GM18517 (cell line): ENCODE measurements around the gene CYLD.
A peak's percentile ranks its signal among the peaks of the same experiment; 100 is the strongest.

ENCODE experiments used
- ATAC-seq: cut with Tn5 transposase; IDR thresholded peaks from one replicate; pipeline ENCODE4 v1.9.1; 2021; ENCODE audit warnings: mild to moderate bottlenecking, moderate library complexity; ENCODE audit not compliant: unreplicated experiment

Gene CYLD

DNA sequence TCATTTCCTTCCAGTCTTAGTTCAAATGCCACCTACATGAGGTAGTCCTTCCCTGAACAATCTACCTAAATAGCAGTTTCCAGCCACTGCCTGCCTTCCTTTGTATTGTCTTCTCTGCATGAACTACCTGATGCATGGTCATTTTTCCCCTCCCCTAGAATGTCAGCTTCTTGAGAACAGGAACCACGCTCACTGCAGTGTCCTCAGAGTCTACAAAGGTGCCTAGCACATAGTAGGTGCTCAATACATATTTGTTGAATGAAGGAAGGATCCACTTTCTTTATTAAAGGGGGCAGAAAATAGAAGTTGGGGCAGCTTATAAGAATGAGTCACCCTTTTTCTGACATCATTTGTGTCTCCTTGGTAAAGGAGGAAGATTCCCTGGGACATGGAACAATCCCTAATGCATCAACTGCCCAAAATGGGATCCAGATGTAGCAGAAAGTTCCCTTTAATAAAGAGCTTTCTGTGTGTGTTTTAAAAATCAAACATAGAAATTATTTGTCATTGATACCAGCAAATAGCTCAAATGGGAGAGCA, 4.4 kb upstream of the CYLD start:
- no peak for ATAC-seq

DNA sequence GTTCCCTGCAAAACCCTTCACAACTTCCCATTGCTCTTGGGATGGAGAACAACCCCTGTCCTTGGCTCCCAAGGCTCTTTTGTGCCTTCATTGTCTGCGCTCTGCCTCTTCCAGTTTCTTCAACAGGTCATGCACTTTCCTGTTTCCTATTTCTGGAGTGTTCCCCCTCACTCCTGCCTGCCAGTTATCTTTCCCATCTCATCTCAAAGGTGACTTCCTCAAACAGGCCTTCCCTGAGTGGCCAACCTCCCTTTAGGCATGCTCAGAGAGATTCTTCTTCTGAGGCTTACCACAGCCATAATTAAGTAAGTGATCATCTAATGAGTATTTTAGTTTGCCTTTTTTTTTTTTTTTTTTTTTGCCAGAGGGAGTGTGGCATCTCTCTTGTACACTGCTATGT, 2.9 kb upstream of the CYLD start:
- no peak for ATAC-seq

DNA sequence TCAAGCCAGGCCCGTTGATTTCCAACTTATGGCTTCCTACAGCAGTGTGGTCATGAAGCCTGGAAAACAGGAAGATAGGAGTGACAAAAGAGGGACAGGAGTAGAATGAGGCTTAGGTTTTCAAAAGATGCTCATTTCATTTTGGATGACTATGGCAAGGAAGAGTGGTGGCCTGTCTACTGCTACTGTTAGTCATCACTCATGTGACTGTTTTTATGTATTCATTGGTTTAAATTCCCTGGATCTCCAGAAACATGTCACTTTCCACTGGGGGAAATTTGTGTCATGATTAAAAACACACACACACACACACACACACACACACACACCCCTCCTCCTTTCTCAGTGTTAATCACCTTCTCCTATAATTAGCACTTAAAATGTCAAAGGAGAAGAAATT, 1.1 kb upstream of the CYLD start:
- no peak for ATAC-seq

DNA sequence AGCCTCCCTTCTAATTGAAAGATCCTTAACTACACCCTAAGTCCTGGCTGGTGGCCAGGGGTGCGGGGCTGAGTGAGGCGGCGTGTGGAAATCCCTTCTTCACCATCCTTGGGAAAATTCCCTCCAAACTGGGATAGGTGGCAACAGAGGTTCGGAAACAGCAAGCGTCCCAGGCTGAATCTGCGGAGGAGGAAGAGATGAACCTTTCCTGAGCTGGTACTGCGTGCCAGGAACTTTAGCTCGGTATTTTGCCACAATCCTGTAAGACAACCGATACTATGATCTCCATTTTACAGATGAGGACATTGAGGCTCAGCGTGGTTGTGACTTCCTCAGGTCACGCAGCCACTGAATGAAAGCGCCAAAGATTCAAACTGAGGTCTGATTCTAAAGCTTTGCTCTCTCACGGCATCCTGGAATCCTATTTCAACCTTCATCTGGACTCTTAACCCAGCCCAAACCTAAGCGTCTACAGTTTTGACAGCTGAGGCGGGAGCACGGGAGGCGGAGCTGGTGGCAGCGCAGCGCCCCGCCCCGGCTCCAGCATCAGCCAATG, 583 bp upstream of the CYLD start:
- peak; percentile 4 for ATAC-seq

DNA sequence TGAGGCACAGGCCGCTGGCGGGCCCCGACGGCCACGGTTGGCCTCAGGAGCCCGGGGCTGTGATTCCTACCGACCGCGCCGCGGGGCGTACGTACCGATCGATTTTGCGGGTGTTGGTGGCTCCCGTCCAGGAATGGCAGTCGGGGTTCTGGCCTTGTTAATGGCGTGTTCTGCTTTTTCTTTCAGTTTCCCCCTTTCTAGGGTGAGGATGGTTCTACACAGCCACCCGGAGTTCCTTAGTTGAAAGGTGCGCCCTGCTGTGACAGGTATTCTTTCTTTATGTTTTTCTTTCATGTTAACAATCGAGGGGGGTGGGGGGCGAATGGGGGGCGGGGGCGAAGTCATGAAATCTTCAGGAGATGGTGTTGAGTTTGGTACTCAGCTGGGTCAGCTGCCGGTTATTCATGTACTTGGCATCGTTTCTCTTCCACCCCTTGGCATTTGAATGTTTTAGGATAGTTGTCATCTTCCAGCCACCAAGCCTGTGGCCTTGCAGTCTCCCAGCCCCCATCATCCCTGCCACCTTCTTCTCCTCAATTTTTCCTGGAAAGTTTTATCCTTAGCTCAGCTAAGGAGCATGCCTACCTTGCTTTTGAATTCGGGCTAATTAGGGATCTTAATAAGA, 802 bp downstream of the CYLD start:
- no peak for ATAC-seq

DNA sequence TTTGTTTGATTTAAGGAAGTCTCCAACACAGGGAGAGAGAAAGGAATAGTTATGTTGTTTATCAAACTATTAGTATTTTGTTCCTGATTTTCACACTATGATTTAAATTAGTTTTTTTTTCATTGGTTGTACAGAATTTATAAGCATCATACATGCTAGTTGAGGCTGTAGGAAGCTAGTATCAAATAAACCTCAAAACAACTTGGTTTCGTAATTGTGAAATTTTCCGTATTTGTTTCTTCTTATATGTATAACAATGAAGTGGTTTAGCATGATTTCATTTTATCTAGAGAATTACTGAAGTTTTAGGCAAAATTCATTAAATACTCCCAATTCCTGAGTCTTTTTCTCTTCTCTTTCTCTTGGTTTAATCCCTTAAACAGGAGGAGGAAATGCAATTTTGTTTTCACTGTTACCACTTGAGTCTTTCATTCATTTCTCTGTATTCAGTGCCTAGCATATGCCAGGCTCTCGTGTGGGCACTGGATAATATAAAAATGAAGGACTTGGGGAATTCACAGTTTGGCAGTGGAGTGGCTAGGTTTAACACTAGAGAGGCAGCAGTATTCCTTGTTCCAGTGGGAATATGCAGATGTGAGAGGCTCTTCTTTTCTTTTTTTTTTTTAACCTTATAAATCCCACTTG, 1.8 kb downstream of the CYLD start:
- ATAC-seq, result no peak

DNA sequence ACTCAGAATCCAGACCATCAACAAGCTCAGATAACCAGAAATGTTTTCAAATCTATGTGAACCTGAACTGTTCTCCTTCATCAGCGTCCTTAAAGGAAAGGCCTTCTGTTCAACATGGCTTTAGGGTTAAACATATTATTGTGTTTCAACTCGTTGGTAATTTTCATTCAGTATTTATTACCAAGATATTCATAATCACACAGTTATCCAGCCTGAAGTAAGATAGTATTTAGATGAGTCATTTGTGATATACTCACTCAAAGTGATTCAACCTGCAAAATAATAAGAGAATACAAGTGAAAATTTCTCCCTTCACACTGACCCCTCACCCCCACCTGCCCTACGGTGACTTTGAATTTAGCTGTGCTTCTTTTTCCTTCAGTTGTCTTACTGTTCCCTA, 3.0 kb downstream of the CYLD start:
- ATAC-seq, result no peak

DNA sequence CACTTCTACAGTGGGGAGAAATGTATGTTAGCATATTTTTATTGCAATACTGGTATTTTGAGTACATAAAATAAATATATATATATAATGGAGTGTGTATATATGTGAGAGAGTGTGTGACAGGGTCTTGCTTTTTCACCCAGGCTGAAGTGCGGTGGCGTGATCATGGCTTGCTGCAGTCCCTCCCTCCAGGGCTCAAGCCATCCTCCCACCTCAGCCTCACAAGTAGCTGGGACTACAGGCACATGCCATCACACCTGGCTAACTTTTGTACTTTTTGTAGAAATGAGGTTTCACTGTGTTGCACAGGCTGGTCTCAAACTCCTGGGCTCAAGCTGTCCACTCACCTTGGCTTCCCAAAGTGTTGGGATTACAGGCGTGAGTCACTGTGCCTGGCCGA, 4.1 kb downstream of the CYLD start:
- ATAC-seq, result no peak

DNA sequence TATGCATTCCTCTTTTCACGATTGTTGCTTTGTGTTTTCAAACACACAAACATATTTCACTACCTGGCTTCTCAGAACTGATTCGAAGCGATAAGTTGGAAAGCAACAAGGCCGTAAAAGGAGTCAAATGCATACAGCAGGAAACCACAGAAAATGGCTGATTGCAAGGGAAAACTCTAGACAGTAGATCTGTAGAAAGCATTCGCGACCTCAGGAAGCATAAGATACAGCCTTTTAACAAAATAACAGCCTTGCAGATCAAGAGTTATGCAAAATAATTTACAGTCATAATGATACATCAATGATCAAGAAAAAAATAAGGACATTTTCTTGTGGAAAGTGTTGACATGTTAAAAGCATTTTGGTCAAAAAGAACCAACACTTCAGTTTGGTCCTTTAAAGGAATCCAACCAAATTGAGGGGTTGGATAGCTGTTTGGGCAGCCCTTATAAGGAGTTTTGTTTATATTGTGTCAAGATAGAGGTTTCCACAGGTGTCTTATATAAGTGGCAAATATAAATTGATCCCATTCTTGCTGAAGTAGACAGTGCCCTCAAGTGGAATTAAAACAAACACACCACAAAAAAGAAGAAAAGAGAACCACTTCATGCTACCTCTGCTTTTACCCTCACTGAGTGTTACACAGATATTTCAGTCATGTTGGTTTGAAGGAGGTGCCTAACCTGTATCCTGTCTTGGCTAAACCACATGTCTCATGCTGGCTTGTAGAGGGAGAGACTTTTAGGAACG, 5.5 kb downstream of the CYLD start:
- ATAC-seq, result no peak

DNA sequence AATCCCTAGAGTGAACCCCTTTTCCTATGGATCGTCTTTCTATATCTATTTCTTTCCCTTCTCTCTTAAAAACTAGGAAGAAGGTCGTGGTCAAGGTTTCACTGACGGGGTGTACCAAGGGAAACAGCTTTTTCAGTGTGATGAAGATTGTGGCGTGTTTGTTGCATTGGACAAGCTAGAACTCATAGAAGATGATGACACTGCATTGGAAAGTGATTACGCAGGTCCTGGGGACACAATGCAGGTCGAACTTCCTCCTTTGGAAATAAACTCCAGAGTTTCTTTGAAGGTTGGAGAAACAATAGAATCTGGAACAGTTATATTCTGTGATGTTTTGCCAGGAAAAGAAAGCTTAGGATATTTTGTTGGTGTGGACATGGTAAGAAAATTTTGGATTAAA, 9.6 kb downstream of the CYLD start:
- ATAC-seq, result no peak

DNA sequence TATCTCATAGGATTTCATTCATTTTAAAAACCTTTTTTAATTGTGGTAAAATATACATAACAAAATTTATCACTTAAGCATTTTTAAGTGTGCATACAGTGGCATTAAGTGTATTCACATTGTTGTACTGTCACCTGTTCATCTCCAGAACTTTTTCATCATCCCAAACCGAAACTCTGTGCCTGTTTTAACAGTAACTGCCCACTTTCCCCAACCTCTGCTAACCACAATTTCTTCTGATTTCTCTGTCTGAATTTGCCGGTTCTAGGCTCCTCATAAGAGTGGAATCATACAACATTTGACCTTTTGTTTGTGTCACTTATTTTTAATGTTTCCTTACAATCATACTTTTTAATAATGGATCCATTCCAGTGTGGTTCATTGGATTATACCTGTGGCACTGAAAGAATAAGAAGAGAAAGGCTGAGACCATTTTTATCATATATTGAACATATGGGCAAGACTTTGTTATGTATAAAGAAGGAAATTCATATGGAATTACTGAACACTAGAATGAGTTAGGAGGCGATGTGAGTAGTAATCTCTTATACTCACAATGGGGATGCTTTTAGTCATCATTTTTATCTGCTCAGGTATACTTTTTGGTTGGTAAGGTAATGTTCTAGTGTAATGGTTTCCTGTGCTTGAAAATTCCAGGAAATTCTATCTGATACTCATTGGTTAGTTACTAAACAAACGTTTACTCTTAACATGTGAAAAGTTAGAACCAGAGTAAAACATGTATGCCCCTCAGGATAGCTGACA, 10.8 kb downstream of the CYLD start:
- no peak for ATAC-seq

DNA sequence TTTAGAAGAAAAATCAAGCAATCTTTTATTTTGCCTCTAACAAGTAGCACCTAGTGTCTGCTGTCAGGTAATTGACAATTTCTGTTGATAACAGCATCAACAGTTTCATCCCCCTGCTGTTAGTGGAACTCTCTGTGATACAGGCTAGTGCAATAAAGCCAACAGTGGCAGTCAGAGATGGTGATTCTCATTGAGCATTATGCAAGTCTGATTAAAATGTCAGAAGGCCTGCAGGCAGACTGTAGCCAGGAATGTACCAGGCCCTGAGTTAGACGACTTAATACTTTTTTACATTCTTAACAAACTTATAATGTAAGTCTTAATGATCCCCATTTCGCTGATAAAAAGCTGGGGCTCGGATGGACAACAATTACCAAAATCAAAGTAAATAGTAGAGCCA, 14.6 kb downstream of the CYLD start:
- no peak for ATAC-seq

DNA sequence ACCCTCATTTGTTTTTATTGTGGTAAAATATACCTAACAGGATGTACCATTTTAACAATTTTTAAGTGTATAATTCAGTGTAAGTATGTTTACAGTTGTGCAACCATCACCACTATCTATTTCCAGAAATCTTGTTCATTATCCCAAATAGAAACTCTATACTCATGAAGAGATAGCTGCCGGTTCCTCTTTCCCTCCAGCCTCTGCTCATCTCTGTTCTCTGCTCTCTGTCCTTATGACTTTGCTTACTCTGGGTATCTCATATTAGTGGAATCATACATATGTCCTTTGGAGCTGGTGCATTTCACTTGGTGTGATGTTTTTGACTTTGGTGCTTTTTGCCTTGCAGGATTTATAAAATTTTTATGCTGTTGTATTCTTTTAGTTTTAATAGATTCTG, 19.4 kb downstream of the CYLD start:
- no peak for ATAC-seq

DNA sequence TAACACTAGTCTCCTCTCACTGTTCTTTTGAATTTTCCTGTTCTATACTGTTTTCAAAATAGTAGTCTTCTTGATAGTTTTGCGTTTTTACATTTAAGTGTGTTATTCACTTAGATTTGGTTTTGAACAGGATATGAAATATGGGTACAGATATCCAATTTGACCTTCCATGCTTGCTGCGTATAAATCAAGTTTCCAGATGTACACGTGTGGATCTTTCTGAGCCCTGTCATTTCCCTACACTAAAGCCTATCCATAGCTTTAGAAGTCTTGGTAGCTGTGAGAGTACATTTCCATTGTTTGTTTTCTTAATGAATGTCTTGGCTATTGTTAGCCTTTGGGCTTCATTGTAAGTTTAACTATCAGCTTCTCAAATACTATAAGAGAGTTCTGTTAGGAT, 20.4 kb downstream of the CYLD start:
- ATAC-seq, result no peak

DNA sequence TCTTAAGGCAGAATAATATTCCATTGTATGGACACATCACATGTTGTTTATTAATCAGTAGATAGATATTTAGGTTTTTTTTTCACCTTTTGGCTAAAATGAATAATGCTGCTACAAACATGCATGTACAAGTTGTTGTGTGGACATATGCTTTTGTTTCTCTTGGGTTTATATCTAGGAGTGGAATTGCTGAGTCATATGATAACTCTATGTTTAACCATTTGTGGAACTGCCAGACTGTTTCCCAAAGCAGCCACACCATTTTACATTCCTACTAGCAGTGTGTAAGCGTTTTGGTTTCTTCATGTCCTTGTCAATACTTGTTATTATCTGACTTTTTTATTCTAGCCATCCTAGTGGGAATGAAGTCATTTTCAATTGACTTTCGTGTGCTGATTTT, 21.3 kb downstream of the CYLD start:
- no peak for ATAC-seq

DNA sequence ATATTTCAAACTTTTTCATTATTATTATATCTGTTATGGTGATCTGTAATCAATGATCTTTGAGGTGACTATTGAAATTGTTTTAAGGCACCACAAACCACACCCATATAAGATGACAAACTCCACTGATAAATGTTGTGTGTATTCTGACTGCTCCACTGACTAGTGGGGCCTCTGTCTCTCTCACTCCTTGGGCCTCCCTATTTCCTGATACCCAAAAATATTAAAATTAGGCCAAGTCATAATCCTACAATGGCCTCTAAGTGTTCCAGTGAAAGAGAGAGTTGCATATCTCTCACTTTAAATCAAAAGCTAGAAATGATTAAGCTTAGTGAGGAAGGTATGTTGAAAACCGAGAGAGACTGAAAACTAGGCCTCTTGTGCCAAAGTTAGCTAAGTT, 23.4 kb downstream of the CYLD start:
- no peak for ATAC-seq

DNA sequence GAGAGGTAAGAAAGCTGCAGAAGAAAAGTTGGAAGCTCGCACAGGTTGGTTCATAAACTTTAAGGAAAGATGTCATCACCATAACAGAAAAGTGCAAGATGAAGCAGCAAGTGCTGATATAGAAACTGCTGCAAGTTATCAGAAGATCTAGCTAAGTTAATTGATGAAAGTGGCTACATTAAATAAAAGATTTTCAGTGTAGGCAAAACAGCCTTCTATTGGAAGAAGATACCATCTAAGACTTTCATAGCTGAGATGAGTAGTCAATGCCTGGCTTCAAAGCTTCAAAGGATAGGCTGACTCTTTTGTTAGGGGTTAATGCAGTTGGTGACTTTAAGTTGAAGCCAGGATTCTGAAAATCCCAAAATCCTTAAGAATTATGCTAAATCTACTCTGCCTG, 24.0 kb downstream of the CYLD start:
- ATAC-seq, result no peak

DNA sequence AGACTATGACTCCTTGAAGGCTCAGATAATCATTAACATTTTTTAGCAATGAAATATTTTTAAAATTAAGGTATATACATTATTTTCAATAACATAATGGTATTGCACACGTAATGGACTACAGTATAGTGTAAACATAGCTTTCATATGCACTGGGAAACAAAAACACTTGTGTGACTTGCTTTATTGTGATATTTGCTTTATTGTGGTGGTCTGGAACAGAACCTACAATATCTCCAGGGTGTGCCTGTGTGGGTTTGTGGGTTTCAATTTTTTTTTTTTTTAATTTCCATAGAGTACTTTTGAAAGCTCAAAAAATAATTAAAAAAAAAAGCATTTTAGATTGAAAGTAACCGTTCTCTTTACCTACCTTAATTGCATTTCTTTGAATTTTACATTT, 25.3 kb downstream of the CYLD start:
- no peak for ATAC-seq

DNA sequence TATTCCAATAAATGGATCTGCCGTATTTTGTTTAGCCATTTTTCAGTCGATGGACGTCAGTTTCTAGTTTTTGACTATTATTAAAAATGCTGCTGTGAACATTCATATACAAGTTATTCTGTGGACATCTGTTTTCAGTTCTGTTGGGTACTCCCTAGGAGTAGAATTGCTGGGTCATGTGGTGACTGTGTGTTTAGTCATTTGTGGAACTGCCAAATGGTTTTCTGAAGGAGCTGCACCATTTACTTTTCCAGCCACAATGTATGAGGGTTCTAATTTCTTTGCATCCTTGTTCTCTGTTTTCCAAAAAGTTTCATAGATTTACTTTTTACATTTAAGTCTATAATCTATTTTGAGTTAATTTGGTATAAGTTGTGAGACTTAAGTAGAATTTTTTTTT, 29.5 kb downstream of the CYLD start:
- ATAC-seq, result no peak

DNA sequence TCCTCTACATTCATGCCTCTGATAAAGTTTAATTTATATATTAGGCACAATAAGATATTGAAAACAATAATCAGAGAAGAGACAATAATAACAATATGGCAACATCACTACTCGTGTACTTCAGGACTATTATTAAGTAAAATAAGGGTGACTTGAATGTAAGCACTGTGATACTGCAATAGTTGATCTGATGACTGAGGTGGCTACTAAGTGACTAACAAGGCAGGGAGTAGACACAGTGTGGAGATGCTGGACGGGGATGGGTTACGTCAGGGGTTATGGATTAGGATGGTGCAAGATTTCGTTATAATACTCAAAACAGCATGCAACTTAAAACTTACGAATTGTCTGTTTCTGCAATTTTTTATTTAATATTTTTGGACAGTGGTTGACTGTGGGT, 32.5 kb downstream of the CYLD start:
- ATAC-seq, result no peak

DNA sequence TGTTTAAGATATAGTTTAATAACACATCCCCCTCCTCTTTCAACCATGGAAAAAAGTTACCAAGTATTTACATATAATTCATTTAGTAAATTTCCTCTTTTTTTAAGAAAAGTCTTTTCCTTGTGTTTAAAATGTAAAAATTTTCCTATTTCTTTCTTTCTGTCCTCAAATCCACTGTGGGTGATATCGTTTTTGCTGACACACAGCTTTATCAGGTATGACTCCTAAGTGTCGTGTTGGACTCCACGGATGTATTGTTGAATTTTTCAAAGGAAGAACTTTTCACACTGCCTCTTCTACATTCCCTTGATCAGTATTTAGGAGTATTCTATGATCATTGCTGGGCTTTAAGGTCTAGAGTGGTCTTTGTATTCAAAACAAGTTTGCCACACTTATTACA, 33.1 kb downstream of the CYLD start:
- no peak for ATAC-seq
